Activated T-helper 1 cell treated with anti-CD3 and anti-CD28 coated beads, Interleukin-2, amount 50 U/mL, for 16 hours (primary cell): Measurements from ENCODE around the gene INVS.
"Not testable (repeated sequence)": the region's sequence is repeated elsewhere in the genome, so short reads cannot be mapped to it uniquely, and the experiment has no call there.

Experiments
- DNase-seq, 2 donors: peaks; one replicate each; pipeline ENCODE4 v3.0.0-alpha.2; 2020; ENCODE audit warnings: low read depth in 1 of 2, low spot score in 1 of 2

INVS gene

DNA sequence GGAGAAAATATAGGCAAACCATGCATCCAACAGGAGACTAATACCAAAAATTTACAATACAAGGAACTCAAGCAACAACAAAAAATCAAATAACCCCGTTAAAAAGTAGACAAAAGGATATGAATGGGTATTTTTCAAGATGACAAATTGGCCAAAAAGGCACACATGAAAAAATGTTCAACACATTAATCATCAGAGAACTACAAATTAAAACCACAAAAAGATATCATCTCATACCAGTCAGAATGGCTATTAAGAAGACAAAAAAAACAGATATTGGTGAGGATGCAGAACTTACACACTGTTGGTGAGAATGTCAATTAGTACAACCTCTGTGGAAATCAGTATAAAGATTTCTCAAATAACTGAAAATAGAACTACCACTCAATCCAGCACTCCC, 218.7 kb downstream of the INVS start:
- DNase-seq, result no peak

DNA sequence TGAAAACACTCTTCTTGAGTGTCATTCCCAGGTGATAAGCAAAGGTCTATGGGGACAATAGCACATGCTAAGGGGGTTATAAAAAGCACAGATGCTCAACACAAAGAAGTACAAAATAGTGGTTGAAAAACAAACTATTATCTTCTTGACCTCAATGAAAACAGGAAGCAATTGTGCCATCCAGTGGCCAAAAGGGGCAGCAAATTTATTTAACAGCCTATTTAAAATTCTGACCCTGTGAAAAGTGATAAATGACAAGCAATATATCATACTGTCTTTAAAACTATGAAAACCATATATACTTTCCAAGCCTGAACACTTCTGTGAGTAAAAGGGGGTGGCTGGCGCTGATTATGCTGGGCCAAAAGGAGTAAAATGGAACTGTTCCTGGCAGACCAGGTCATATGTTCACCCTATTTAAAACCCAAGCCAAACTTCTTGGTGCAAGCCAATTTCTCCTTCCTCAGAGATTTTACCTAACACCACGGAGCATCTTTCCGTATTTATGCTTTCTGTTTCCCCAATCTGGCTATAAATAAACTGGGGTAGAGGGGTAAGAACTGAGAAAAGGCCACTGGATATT, 224.0 kb downstream of the INVS start:
- DNase-seq, result no peak

DNA sequence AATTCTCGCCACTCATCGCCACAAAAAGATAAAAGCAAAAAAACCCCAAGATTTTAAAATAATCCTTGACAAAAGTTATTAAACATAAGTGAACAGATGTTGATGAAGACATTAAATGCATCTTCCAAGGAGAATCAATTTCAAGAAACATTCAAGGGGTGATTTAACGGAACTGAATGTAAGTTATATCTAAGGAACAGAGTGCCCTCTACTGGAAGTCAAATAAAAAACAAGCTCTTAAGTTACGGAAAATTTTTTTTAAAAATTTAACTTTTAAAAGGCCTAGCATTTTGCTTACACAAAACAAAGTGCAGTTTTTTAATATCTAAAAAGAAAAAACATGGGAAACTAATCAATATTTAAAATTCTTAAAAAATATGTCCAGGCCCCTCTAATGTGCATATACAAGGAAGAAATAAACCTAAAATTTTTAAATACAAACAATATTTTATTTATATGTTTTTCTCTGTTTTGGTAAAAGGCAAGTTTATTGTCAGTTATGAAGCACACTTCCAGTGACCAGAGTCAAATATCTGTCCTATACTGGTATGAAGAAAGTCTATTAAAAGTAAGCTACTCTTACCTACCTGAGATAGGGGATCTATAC, 225.7 kb downstream of the INVS start:
- no peak for DNase-seq

DNA sequence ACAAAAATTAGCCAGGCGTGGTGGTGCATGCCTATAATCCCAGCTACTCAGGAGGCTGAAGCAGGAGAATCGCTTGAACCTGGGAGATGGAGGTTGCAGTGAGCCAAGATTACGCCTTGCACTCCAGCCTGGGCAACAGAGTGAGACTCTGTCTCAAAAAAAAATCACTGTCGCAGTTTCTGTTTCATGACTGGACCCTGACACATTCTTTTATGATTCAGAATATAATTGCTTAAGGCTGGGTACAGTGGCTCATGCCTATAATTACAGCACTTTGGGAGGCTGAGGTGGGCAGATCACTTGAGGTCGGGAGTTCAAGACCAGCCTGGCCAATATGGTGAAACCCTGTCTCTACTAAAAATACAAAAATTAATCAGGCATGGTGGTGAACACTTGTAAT, 239.7 kb downstream of the INVS start:
- DNase-seq, result not testable (repeated sequence)

DNA sequence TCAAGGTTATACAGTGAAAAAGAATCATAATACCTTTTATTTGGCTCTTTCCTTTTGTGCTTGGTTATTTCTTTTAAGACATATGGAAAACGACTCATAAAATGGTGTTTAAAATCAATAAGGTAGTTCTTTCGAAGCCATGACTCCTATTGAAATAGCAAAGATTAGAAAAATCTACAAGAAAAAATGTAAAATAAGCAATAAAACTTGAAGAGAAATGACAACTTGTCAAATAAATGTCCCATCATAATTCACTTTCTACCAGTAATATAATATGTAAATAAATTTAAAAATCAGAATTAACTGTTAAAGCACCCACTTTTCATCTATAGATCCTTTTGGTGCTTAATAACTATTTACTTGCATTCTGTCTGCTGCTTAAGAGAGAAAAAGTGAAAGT, 241.2 kb downstream of the INVS start:
- no peak for DNase-seq

DNA sequence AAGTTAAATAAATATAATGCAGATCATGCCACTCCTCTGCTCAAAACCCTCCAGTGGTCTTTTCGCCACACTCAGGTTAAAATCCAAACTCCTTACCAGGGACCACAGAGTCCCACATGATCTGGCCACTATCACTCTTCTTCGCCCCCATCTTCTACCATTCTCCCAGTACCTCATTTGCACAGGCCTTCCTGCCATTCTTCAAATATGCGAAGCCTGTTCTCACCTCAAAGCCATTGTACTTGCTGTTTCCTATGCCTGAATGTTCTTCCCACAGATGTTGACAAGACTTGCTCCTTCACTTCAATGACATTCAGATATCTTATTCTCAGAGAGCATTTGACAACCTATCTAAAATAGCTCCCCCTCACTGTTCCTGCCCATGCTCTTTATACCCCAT, 242.8 kb downstream of the INVS start:
- DNase-seq, result no peak

DNA sequence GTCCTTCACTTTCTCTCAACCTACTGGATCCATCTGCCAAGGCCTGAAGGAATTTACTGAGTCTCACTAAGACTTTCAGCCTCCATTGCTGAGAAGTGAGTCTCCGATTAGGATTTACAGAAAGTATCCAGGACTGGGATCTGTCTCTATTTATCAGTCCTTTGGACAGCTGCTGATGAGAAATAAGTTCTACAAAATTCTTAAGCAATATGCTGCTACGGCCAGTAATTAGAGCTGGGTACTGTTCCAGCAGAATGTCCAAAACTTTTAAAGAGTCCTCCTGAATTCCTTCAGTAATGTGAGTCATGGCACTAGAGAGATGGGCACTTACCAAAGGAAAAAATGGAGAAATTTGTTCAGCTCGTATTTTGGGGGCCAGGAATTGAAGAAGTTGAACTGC, 247.8 kb downstream of the INVS start:
- no peak for DNase-seq

DNA sequence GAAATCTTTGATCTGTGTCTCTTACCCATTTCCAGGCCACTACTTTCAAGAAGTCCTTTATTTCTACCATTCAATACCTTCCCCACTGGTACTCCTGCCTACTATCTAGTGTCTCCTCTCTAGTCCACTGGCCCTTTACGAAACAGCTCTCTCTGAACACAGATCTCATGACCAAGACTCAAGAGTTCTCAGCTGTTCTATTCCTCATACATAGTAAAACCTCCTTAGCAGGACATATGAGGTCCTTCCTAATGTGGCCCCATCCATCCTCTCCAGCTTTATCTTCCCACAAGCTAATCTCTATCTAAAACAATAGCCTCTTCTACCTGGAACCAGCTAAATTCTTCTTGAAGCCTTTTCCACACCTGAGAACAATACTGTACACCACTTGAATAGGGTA, 251.1 kb downstream of the INVS start:
- DNase-seq, result no peak
